Embryonic facial prominence (tissue), 1 donor: Measurements from ENCODE around the gene SAMD5.

Experiments used
- DNase-seq: peaks from one replicate; pipeline ENCODE4 v3.0.0-alpha.2; 2016; ENCODE audit errors: extremely low spot score

Gene SAMD5

GRCh38 chr6:147508042-147508865 lies at the start of gene SAMD5:
Gene SAMD5 (plus strand): TSS chr6:147508690. CDS start chr6:147508929, 239 bp downstream.
- DNase-seq, result peak; percentile 49

- DNase-seq, result no peak
Measured at GRCh38 chr6:147459780-147460179, 48.7 kb upstream of the SAMD5 start.

- no peak for DNase-seq
Measured at GRCh38 chr6:147463651-147464050, 44.8 kb upstream of the SAMD5 start.

- no peak for DNase-seq
Measured at GRCh38 chr6:147467428-147467827, 41.1 kb upstream of the SAMD5 start.

GRCh38 chr6:147467886-147468285 lies 40.6 kb upstream of the SAMD5 start:
- DNase-seq, result no peak

GRCh38 chr6:147468634-147469033 lies 39.9 kb upstream of the SAMD5 start:
- DNase-seq, result no peak

- no peak for DNase-seq
Measured at GRCh38 chr6:147479857-147480256, 28.6 kb upstream of the SAMD5 start.

- no peak for DNase-seq
Measured at GRCh38 chr6:147486683-147487082, 21.8 kb upstream of the SAMD5 start.

GRCh38 chr6:147497472-147497871 lies 11.0 kb upstream of the SAMD5 start:
- DNase-seq, result no peak

GRCh38 chr6:147503587-147503986 lies 4.9 kb upstream of the SAMD5 start:
- no peak for DNase-seq

- DNase-seq, result no peak
Measured at GRCh38 chr6:147504848-147505247, 3.6 kb upstream of the SAMD5 start.

GRCh38 chr6:147506704-147507114 lies 1.8 kb upstream of the SAMD5 start:
- peak; percentile 30 for DNase-seq

- DNase-seq, result no peak
Measured at GRCh38 chr6:147507162-147508041, 1.1 kb upstream of the SAMD5 start.

GRCh38 chr6:147508866-147509608 lies 547 bp downstream of the SAMD5 start:
- no peak for DNase-seq

- no peak for DNase-seq
Measured at GRCh38 chr6:147509891-147510290, 1.4 kb downstream of the SAMD5 start.

GRCh38 chr6:147510929-147511590 lies 2.6 kb downstream of the SAMD5 start:
- no peak for DNase-seq

- DNase-seq, result no peak
Measured at GRCh38 chr6:147514831-147515230, 6.3 kb downstream of the SAMD5 start.

- no peak for DNase-seq
Measured at GRCh38 chr6:147515327-147515726, 6.8 kb downstream of the SAMD5 start.

- DNase-seq, result no peak
Measured at GRCh38 chr6:147522597-147522996, 14.1 kb downstream of the SAMD5 start.

GRCh38 chr6:147525519-147526209 lies 17.2 kb downstream of the SAMD5 start:
- DNase-seq, result no peak

GRCh38 chr6:147527197-147527596 lies 18.7 kb downstream of the SAMD5 start:
- DNase-seq, result no peak
